CD4-positive, alpha-beta T cell treated with Interleukin-12 subunit alpha and Interleukin-12 subunit beta, for 1 hour (primary cell): ENCODE results near the gene THG1L.

ENCODE experiments used
- DNase-seq: peaks from one replicate; pipeline ENCODE4 v3.0.0-alpha.2; 2020

Gene THG1L

GRCh38 chr5:157729858-157730257 is 1.4 kb upstream of the THG1L start:
- DNase-seq = no peak

- DNase-seq = no peak
These were observed 334 bp upstream of the THG1L start for GRCh38 chr5:157730900-157731271.

- DNase-seq = no peak
These were observed 902 bp downstream of the THG1L start for GRCh38 chr5:157732130-157732514.

DNA sequence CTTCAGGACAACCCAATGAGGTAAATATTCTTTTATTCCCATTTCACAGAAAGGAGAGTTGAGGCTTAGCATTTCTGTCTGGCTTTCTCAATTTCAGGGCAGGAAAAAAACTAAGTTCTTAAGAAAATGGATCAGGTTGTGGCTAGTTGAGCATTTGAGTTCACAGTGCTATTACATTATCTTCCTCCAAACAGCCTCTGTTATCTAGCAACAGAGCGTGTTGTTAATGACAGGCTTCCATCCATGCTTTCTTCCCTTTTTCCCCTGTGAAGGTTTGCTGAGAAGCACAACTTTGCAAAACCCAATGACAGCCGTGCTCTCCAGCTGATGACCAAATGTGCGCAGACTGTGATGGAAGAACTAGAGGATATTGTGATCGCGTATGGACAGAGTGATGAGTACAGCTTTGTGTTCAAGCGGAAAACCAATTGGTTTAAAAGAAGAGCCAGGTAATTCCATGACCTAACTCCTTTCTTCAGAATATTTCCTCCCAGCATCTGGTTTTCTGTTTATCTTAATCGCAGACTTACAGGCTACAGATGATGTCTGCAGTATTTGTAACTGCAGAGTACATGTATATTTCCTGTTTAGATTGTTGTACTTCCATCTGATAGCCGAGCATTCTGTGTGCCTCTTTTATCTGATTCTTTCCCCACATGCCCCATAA is 1.5 kb downstream of the THG1L start:
- DNase-seq = no peak

DNA sequence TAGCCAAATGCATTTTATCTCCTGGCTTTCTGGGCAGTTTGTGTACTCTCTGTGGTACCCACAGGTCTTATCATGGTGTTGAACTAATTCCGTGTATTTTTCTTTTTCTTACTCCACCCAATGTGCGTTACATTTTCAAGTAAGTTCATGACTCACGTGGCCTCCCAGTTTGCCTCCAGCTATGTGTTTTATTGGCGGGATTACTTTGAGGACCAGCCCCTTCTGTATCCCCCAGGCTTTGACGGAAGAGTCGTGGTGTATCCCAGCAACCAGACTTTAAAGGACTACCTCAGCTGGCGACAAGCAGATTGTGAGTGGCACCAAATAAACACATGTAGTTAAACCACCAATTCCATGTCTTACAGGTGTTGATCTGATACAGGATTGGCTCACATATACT is 3.2 kb downstream of the THG1L start:
- no peak for DNase-seq

- no peak for DNase-seq
These were observed 4.8 kb downstream of the THG1L start for GRCh38 chr5:157735991-157736390.

DNA sequence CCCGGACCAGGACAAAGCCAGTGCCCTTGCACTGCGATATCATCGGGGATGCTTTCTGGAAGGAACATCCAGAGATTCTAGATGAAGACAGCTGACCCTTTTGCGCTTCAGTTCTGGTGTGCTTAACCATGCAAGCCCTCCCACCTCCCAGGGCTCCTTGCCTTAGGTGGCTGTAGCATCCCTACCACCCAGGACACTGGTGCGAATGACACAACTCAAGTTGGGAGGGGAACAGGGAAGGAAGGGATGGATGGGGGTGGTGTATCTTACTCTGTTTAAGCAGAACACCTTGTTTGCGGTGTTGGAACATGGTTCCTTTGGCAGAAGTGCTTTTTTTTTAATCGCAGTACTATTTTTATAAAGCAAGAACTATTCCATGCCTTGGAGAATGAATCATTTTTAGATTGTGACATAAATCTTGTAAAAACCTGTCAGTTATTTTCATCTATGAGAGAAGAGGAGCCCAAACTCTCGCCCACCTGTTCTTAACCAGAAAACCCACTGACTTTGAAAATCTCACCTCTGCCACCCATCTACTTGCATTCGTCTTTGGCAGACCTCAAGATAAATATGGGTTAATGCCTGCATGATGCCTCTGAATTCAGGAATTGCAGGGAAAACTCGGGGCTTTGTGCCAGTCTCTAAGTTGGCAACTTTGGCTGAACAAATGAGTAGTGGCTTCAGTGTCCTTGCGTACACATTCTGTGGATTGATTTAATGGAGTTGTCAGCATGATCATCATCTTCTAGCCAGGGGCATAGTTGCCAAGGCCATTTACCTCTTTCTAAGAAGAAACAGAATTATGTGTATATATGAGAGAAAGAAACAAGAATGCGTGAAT is 8.4 kb downstream of the THG1L start:
- no peak for DNase-seq

DNA sequence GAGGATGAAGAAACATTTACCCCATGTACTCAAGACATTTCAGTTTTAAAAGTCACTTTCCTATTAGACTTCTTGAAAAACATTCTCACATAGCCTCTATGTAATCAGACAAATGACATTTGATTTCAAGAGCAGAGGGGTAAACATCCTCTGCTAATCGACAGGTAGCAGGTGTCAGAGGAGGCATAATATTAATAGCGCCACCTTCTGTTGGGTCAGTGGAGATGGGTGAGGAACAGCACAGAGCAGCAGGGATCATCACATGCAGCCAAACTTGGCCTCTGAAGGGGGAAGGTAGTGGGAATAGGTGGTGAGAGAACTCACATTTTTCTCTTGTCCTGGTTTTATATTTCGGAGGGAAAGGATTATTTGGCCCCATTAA is 9.0 kb downstream of the THG1L start:
- peak; percentile 56 for DNase-seq

DNA sequence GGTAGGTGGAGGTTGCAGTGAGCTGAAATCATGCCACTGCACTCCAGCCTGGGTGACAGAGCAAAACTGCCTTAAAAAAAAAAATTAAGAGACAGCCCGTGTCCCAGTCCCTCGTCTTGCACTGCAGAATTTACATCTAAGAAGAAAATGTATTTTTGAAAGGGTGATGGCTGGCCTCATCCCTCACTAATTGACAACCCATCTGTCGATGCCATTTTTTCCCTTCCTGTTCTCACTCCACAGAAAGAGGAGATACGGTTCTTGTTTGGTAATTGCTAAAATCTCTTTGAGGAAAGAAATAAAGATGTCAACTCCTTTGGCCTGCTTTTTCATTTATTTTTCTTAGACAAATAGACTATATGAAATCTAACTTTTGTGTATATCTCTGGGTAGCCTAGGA is 9.9 kb downstream of the THG1L start:
- DNase-seq = no peak

GRCh38 chr5:157743163-157744050 is 12.2 kb downstream of the THG1L start, which contains the start of gene LSM11:
Gene LSM11 (plus strand): TSS chr5:157743712. CDS start chr5:157743751, 39 bp downstream.
- peak; percentile 93 for DNase-seq

DNA sequence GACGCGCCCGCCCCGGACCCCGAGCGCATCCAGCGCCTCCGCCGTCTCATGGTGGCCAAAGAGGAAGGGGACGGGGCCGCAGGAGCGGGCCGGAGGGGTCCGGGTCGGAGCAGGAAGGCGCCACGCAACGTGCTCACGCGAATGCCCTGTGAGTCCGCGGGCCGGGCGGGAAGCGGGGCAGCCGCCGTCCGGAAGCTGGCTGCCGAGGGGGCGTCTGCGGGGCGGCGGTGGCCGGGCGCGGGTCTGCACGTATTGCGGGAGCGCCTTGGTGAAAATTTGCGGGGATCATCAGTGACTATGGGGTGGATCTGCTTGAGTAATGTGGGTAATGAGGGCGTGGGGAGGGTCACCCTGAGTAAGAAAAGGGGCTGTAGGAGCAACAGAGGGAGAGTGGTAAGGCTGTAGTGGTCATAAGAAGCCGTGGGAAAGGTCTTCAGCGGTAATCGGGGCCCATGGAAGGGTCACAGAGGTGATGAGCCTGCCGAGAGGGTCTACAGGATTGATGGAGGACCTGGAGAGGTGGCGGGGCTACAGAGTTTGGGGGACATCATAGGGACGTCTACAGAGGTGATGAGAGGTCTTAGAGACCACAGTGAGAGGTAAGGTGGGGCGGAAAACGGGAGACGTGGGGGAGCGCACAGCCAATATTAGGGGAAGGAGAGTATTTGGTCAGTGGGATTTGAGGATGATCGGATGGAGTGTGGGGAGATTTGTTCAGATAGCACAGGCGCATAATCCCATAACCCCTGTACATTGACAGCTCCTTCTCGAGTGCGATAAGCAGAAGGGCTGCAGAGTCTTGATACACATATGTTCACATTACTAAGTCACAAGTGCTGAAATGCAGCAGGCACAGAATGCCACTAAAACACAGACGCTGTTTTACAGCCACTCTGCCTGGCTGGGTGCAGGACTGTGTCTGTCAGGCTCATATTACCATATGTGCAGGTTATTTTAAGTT is 13.1 kb downstream of the THG1L start:
- peak; percentile 22 for DNase-seq

DNA sequence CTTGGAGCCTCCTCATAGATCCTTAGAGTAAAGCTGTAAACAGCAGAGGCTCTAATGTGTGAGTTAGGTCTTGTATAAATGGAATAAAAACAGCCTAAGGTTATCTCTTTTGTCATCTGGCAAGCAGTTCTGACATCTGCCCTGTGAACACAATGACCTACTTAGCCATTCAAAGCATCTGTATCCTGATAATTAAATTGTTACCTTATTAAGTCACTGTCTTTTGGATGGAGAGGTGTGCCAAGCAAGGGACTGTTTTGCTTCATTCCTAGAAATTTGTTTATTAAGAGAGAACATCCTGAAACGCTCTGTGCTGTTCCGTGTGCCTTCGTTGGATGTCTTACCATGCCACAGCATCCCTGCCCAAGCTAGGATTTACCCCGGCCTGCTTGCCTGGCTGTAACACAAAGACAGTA is 13.8 kb downstream of the THG1L start:
- no peak for DNase-seq

- no peak for DNase-seq
These were observed 16.0 kb downstream of the THG1L start for GRCh38 chr5:157747173-157747740.

DNA sequence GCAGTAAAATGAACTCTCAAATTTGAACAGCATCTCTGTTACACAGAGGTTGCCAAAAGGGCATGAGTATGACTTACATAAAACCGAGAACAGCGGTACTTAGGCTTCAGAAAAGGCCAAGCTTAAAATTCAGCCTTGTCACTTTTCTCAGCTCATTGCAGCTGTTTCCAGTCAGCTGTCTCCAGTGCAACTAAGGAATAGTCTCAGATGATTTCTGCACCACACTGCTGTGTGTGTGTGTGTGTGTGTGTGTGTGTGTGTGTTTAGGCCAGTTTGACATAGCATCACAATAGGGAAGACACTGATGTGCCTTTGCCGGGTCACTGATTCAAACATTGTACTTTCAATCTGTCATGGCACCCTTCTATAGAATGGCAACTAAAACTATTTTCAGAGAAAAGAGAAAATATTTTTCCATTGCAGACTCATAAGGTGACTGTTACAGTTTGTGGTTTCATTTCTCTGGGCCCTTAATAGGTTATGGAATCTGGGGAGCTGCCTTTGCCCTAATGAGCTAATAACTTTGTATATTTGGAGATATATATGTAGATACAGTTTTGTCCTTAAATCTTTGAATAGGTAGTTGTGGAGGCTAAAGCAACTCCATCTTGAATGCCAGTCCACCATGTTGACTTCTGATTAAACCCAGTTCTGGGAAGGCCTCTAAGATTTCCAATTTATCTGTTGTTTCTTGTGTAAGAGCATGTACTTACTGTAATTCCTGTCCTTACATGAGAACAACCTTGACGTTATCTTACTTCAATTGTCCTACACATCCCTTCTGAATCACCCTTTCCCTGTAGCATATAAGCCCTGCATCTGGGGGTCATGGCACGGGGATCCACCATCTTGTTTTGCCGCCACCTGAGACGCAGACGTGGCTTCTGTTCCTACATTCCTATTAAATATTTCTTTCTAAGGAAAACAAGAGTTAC is 16.8 kb downstream of the THG1L start:
- DNase-seq = no peak

- DNase-seq = no peak
These were observed 17.7 kb downstream of the THG1L start for GRCh38 chr5:157748760-157749461.

DNA sequence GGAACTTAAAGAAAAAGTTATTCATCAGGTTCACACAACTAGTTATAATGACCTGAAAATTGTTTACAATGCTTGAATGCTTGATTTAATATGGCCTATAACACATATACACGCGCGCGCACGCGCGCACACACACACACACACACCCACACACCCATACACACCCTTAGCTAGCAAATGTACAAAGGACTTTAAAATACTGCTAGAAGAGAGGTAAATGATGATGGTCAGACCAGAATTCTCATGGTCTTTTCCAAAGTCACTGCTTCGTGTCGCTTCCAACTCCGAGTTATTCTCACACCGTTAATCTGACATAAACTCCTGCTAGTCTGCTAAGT is 18.2 kb downstream of the THG1L start:
- no peak for DNase-seq

- no peak for DNase-seq
These were observed 19.1 kb downstream of the THG1L start for GRCh38 chr5:157750320-157750719.

GRCh38 chr5:157756122-157756521 is 24.9 kb downstream of the THG1L start:
- no peak for DNase-seq

DNA sequence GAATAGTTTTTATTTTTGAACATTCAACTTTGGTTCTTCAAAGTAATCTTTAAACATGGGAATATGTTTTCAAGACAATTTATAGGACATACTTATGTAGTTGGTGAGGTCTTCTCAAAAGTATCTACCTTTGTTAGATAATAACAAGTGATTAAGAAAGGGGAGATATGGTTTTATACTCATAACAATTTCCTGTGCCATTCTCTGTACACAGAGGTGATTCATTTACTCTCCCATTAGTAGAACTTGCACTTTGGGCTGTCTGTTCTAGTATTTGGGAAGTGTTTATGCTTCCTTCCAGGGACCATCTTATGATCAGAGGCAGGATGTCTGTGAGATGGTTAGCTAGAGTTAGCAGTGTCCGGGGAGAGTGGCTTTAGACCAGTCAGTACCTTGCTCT is 27.5 kb downstream of the THG1L start:
- DNase-seq = no peak
